Measurements from ENCODE around the gene ADAM12. TPM values are rescaled to one million over a fixed set of nuclear protein-coding genes. Genes with fewer than 3 reads are reported as not detected.

The ADAM12 gene
- total RNA-seq, 1 donor from 2014 or later = 0.98 TPM

GRCh38 chr10:126016882-126017281 lies 371.4 kb downstream of the ADAM12 start:
- no peak for ATAC-seq
- no peaks in the 10 kb centered on the region for H3K36me3 ChIP-seq
- no peaks in the 10 kb centered on the region for H3K9me3 ChIP-seq
- no peaks in the 10 kb centered on the region for H3K27me3 ChIP-seq
- no peak for TF ChIP-seq CTCF (IDR thresholded peaks at IDR 0.05)
- no peak for DNase-seq
- H3K27ac ChIP-seq = no peak overlapping the region
- intact Hi-C loops (cut with DNase I) = no loop called here
- no peaks in the 10 kb centered on the region for H3K4me1 ChIP-seq
- no peak overlapping the region for H3K4me3 ChIP-seq

GRCh38 chr10:126016156-126016805 lies 372.0 kb downstream of the ADAM12 start:
- intact Hi-C loops (cut with DNase I) = no loop called here
- ATAC-seq = no peak
- Histone ChIP-seq H3K4me1 (no peaks in the 10 kb centered on the region), H3K36me3 (no peaks in the 10 kb centered on the region), H3K9me3 (no peaks in the 10 kb centered on the region), H3K27ac (no peak overlapping the region), H3K4me3 (no peak overlapping the region), H3K27me3 (no peaks in the 10 kb centered on the region)
- DNase-seq = no peak
- no peak for TF ChIP-seq CTCF (IDR thresholded peaks at IDR 0.05)

- H3K27me3 ChIP-seq = no peaks in the 10 kb centered on the region
- no peaks in the 10 kb centered on the region for H3K4me1 ChIP-seq
- H3K9me3 ChIP-seq = no peaks in the 10 kb centered on the region
- H3K4me3 ChIP-seq = no peak overlapping the region
- ATAC-seq (no peak), DNase-seq (no peak)
- no peak for TF ChIP-seq CTCF (IDR thresholded peaks at IDR 0.05)
- intact Hi-C loops (cut with DNase I) = no loop called here
- H3K36me3 ChIP-seq = no peaks in the 10 kb centered on the region
- H3K27ac ChIP-seq = no peak overlapping the region
These were observed 372.9 kb downstream of the ADAM12 start for GRCh38 chr10:126015413-126015812.

- H3K4me1 ChIP-seq = no peaks in the 10 kb centered on the region
- ATAC-seq (no peak), DNase-seq (no peak)
- no peak overlapping the region for H3K27ac ChIP-seq
- H3K4me3 ChIP-seq = no peak overlapping the region
- H3K36me3 ChIP-seq = no peaks in the 10 kb centered on the region
- no peaks in the 10 kb centered on the region for H3K27me3 ChIP-seq
- intact Hi-C loops (cut with DNase I) = no loop called here
- TF ChIP-seq CTCF (IDR thresholded peaks at IDR 0.05) = no peak
- H3K9me3 ChIP-seq = no peaks in the 10 kb centered on the region
These were observed 374.0 kb downstream of the ADAM12 start for GRCh38 chr10:126014309-126014708.

GRCh38 chr10:126013489-126014281 lies 374.6 kb downstream of the ADAM12 start:
- DNase-seq (no peak), ATAC-seq (no peak)
- Histone ChIP-seq H3K27me3 (no peaks in the 10 kb centered on the region), H3K36me3 (no peaks in the 10 kb centered on the region), H3K27ac (no peak overlapping the region), H3K4me1 (no peaks in the 10 kb centered on the region), H3K4me3 (no peak overlapping the region), H3K9me3 (no peaks in the 10 kb centered on the region)
- no peak for TF ChIP-seq CTCF (IDR thresholded peaks at IDR 0.05)
- intact Hi-C loops (cut with DNase I) = no loop called here

Measured in upper lobe of right lung (tissue), 1 donor.